Measurements from ENCODE around the gene EPHB4.

The EPHB4 gene

GRCh38 chr7:100786323-100786722 is 41.0 kb downstream of the EPHB4 start:
- ChIA-PET POLR2A (no interaction called here), CTCF (interaction anchor here (0.7 kb wide), 2 partner anchors 406 to 498 kb away, joined by 3 read pairs; no protein-coding TSS in a partner anchor)
- Histone ChIP-seq H3K9me3 (ENCODE audit: control insufficient read depth, insufficient read depth, low read depth, low read length) (no peaks in the 10 kb centered on the region), H3K4me1 (ENCODE audit: control insufficient read depth, insufficient read depth, low read length) (no peaks in the 10 kb centered on the region), H3K27ac (ENCODE audit: extremely low read depth, low read depth, low read length) (no peak overlapping the region), H3K4me3 (ENCODE audit: low read depth, low read length) (no peak overlapping the region), H3K36me3 (ENCODE audit: control insufficient read depth in 2 of 2, insufficient read depth in 1 of 2, low read length in 2 of 2) (no peaks in the 10 kb centered on the region)
- peak; percentile 97 for TF ChIP-seq ZNF121 (tag by site-specific recombination; IDR thresholded peaks at IDR 0.05)
- TF ChIP-seq ZNF596 (tag by site-specific recombination; IDR thresholded peaks at IDR 0.05): no peak

DNA sequence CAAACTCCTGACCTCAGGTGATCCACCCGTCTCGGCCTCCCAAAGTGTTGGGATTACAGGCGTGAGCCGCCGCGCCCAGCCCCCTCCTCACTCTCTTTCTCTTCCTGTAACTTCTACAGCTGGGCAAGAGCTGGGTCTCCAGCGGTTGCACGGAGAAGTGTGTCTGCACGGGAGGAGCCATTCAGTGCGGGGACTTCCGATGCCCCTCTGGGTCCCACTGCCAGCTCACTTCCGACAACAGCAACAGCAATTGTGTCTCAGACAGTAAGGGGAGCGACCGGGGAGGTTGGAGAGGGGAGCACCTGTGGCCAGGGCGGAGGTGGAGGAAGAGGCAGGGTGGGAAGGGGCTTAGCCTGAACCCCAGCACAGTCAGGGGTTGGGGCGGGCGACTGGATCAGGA is 41.4 kb downstream of the EPHB4 start:
- H3K4me3 ChIP-seq (ENCODE audit: low read depth, low read length): no peak overlapping the region

GRCh38 chr7:100783804-100784203 is 43.5 kb downstream of the EPHB4 start:
- no peak overlapping the region for H3K27ac ChIP-seq (ENCODE audit: extremely low read depth, low read depth, low read length)
- ChIA-PET POLR2A (interaction anchor here (0.9 kb wide), 1 partner anchor 197 kb away, joined by 3 read pairs; the partner anchor contains the start of gene FBXO24), CTCF (no interaction called here)
- no peaks in the 10 kb centered on the region for H3K9me3 ChIP-seq (ENCODE audit: control insufficient read depth, insufficient read depth, low read depth, low read length)
- no peak overlapping the region for H3K4me3 ChIP-seq (ENCODE audit: low read depth, low read length)
- H3K4me1 ChIP-seq (ENCODE audit: control insufficient read depth, insufficient read depth, low read length): no peaks in the 10 kb centered on the region
- no peaks in the 10 kb centered on the region for H3K36me3 ChIP-seq (ENCODE audit: control insufficient read depth in 2 of 2, insufficient read depth in 1 of 2, low read length in 2 of 2)
- TF ChIP-seq ZNF280C (tag by site-specific recombination; IDR thresholded peaks at IDR 0.05): no peak
- peak; percentile 93 for TF ChIP-seq ZNF248 (tag by site-specific recombination; IDR thresholded peaks at IDR 0.05)

More for the DNA sequence above, 41.4 kb downstream of the EPHB4 start:
- no peak for TF ChIP-seq ZNF658 (tag by site-specific recombination; IDR thresholded peaks at IDR 0.05)
- TF ChIP-seq, protein P1, sequence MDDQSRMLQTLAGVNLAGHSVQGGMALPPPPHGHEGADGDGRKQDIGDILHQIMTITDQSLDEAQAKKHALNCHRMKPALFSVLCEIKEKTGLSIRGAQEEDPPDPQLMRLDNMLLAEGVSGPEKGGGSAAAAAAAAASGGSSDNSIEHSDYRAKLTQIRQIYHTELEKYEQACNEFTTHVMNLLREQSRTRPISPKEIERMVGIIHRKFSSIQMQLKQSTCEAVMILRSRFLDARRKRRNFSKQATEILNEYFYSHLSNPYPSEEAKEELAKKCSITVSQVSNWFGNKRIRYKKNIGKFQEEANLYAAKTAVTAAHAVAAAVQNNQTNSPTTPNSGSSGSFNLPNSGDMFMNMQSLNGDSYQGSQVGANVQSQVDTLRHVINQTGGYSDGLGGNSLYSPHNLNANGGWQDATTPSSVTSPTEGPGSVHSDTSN (CRISPR knock-in tag; IDR thresholded peaks at IDR 0.05): no peak
- TF ChIP-seq OSR2 (tag by site-specific recombination; IDR thresholded peaks at IDR 0.05): no peak
- no peak for TF ChIP-seq ZNF585B (tag by site-specific recombination; IDR thresholded peaks at IDR 0.05)
- TF ChIP-seq ZNF830 (tag by site-specific recombination; IDR thresholded peaks at IDR 0.05; ENCODE audit: low read depth): no peak
- no peak for TF ChIP-seq ZNF114 (tag by site-specific recombination; IDR thresholded peaks at IDR 0.05)
- TF ChIP-seq ZNF544 (tag by site-specific recombination; IDR thresholded peaks at IDR 0.05): no peak
- TF ChIP-seq ZNF792 (tag by site-specific recombination; IDR thresholded peaks at IDR 0.05): no peak
- no peak for TF ChIP-seq ZFP3 (tag by site-specific recombination; IDR thresholded peaks at IDR 0.05; ENCODE audit: low read depth)
- no peak for TF ChIP-seq PRDM2 (tag by site-specific recombination; IDR thresholded peaks at IDR 0.05; ENCODE audit: borderline replicate concordance)
- H3K4me1 ChIP-seq (ENCODE audit: control insufficient read depth, insufficient read depth, low read length): no peaks in the 10 kb centered on the region
- CTCF ChIA-PET: interaction anchor here (0.7 kb wide), 2 partner anchors 407 to 428 kb away, joined by 3 to 4 read pairs; no protein-coding TSS in a partner anchor
- POLR2A ChIA-PET: no interaction called here
- no peaks in the 10 kb centered on the region for H3K9me3 ChIP-seq (ENCODE audit: control insufficient read depth, insufficient read depth, low read depth, low read length)
- no peak overlapping the region for H3K27ac ChIP-seq (ENCODE audit: extremely low read depth, low read depth, low read length)
- H3K36me3 ChIP-seq (ENCODE audit: control insufficient read depth in 2 of 2, insufficient read depth in 1 of 2, low read length in 2 of 2): no peaks in the 10 kb centered on the region
